ENCODE measurements around the gene BAMBI.

Gene BAMBI

GRCh38 chr10:28679581-28680357 is 2.4 kb downstream of the BAMBI start:
- Histone ChIP-seq H3K4me3 (ENCODE audit: low read depth, low read length) (no peak overlapping the region), H3K9me3 (ENCODE audit: control insufficient read depth, low read length) (no peaks in the 10 kb centered on the region), H3K36me3 (ENCODE audit: control insufficient read depth, insufficient read depth, low read length) (no peaks in the 10 kb centered on the region), H3K4me2 (ENCODE audit: low read length) (no peak overlapping the region), H3K27ac (no peak overlapping the region), H3K9ac (no peak overlapping the region), H2AFZ (no peak overlapping the region), H3K27me3 (ENCODE audit: control insufficient read depth, insufficient read depth, low read length) (no peaks in the 10 kb centered on the region), H3K4me1 (no peaks in the 10 kb centered on the region), H3K79me2 (no peaks in the 10 kb centered on the region)
- TF ChIP-seq CTCF (IDR thresholded peaks at IDR 0.05) = peak; percentile 5

- no peak overlapping the region for H2AFZ ChIP-seq
- no peaks in the 10 kb centered on the region for H3K4me1 ChIP-seq
- no peaks in the 10 kb centered on the region for H3K79me2 ChIP-seq
- H3K9me3 ChIP-seq (ENCODE audit: control insufficient read depth, low read length) = no peaks in the 10 kb centered on the region
- no peak overlapping the region for H3K4me3 ChIP-seq (ENCODE audit: low read depth, low read length)
- no peak overlapping the region for H3K27ac ChIP-seq
- no peak overlapping the region for H3K9ac ChIP-seq
- no peaks in the 10 kb centered on the region for H3K27me3 ChIP-seq (ENCODE audit: control insufficient read depth, insufficient read depth, low read length)
- no peak for TF ChIP-seq CTCF (IDR thresholded peaks at IDR 0.05)
- no peaks in the 10 kb centered on the region for H3K36me3 ChIP-seq (ENCODE audit: control insufficient read depth, insufficient read depth, low read length)
- no peak overlapping the region for H3K4me2 ChIP-seq (ENCODE audit: low read length)
Observed at GRCh38 chr10:28680358-28680752, 3.0 kb downstream of the BAMBI start.

DNA sequence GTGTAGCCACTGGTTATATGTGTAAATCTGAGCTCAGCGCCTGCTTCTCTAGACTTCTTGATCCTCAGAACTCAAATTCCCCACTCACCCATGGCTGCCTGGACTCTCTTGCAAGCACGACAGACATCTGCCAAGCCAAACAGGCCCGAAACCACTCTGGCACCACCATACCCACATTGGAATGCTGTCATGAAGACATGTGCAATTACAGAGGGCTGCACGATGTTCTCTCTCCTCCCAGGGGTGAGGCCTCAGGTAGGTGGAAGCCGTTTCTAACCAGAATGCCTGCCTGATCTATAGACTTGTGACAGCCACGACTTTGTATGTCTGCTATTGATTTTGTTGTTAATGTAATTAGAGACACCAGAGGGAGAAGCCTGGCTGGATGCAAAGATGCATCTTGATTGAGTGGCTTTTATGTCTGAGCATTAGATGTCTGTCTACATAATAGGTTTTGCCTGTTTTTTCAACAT is 4.0 kb downstream of the BAMBI start:
- no peaks in the 10 kb centered on the region for H3K79me2 ChIP-seq
- H3K4me2 ChIP-seq (ENCODE audit: low read length) = no peak overlapping the region
- H3K9ac ChIP-seq = no peak overlapping the region
- no peaks in the 10 kb centered on the region for H3K27me3 ChIP-seq (ENCODE audit: control insufficient read depth, insufficient read depth, low read length)
- no peak overlapping the region for H3K4me3 ChIP-seq (ENCODE audit: low read depth, low read length)
- no peak overlapping the region for H3K27ac ChIP-seq
- H3K4me1 ChIP-seq = no peaks in the 10 kb centered on the region
- H3K36me3 ChIP-seq (ENCODE audit: control insufficient read depth, insufficient read depth, low read length) = no peaks in the 10 kb centered on the region
- no peaks in the 10 kb centered on the region for H3K9me3 ChIP-seq (ENCODE audit: control insufficient read depth, low read length)
- TF ChIP-seq CTCF (IDR thresholded peaks at IDR 0.05) = no peak
- no peak overlapping the region for H2AFZ ChIP-seq

DNA sequence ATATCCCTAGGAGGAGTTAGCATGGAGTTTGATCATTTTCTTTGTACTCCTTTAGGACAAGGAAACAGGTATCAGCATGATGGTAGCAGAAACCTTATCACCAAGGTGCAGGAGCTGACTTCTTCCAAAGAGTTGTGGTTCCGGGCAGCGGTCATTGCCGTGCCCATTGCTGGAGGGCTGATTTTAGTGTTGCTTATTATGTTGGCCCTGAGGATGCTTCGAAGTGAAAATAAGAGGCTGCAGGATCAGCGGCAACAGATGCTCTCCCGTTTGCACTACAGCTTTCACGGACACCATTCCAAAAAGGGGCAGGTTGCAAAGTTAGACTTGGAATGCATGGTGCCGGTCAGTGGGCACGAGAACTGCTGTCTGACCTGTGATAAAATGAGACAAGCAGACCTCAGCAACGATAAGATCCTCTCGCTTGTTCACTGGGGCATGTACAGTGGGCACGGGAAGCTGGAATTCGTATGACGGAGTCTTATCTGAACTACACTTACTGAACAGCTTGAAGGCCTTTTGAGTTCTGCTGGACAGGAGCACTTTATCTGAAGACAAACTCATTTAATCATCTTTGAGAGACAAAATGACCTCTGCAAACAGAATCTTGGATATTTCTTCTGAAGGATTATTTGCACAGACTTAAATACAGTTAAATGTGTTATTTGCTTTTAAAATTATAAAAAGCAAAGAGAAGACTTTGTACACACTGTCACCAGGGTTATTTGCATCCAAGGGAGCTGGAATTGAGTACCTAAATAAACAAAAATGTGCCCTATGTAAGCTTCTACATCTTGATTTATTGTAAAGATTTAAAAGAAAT is 4.8 kb downstream of the BAMBI start:
- Histone ChIP-seq H3K4me3 (ENCODE audit: low read depth, low read length) (no peak overlapping the region), H3K9me3 (ENCODE audit: control insufficient read depth, low read length) (no peaks in the 10 kb centered on the region), H3K27me3 (ENCODE audit: control insufficient read depth, insufficient read depth, low read length) (no peaks in the 10 kb centered on the region), H3K4me1 (no peaks in the 10 kb centered on the region), H3K27ac (no peak overlapping the region), H3K9ac (no peak overlapping the region), H2AFZ (no peak overlapping the region), H3K4me2 (ENCODE audit: low read length) (no peak overlapping the region), H3K36me3 (ENCODE audit: control insufficient read depth, insufficient read depth, low read length) (no peaks in the 10 kb centered on the region), H3K79me2 (no peaks in the 10 kb centered on the region)
- TF ChIP-seq CTCF (IDR thresholded peaks at IDR 0.05) = no peak
